ENCODE measurements around the gene TCIRG1. TPM values are rescaled to one million over a fixed set of nuclear protein-coding genes. Genes with fewer than 3 reads are reported as not detected.
A peak's percentile ranks its signal among the peaks of the same experiment; 100 is the strongest.

TCIRG1 gene
- polyA plus RNA-seq, 2 of the 4 experiments (the other 2 are of a cell fraction), result 36.3 to 120 TPM

GRCh38 chr11:68010090-68011041 lies 28.5 kb upstream of the TCIRG1 start, which contains the start of gene ALDH3B1:
ALDH3B1 (plus strand) TSS chr11:68010327; CDS start chr11:68015298, 4,971 bp downstream.
- ChIA-PET CTCF (interaction anchor here (0.6 to 10.7 kb wide), 15 partner anchors 14 to 199 kb away, joined by 3 to 204 read pairs (median 4); partner anchors contain the start of genes NDUFS8 and TCIRG1), POLR2A (interaction anchor here (0.5 to 3.1 kb wide), 15 partner anchors 9 to 636 kb away, joined by 3 to 22 read pairs (median 5); partner anchors contain the start of genes CLCF1, NDUFS8 and TCIRG1)
- TF ChIP-seq FOXS1 (CRISPR knock-in tag; IDR thresholded peaks at IDR 0.05) (peak; percentile 80), HEYL (CRISPR knock-in tag; IDR thresholded peaks at IDR 0.05) (peak; percentile 56; the same call in 1 of the 2 replicates), REST (IDR thresholded peaks at IDR 0.05) (no peak; the same call in 1 of the 2 replicates), ZC3H11A (IDR thresholded peaks at IDR 0.05) (no peak), BHLHE40 (IDR thresholded peaks at IDR 0.05; ENCODE audit: low read depth, low read length) (0 out of 2 replicates have a peak, but pooled peaks have one; percentile 38), JUNB (IDR thresholded peaks at IDR 0.05) (no peak), PBX3 (IDR thresholded peaks at IDR 0.05) (peak; percentile 69; the same call in 1 of the 2 replicates), HDAC2 (IDR thresholded peaks at IDR 0.05) (no peak), CTCF (IDR thresholded peaks at IDR 0.05) (no peak), SMC3 (IDR thresholded peaks at IDR 0.05) (no peak; the same call in 2 of the 3 replicates), HOXB13 (CRISPR knock-in tag; IDR thresholded peaks at IDR 0.05; ENCODE audit: low read depth) (peak; percentile 77), CEBPB (IDR thresholded peaks at IDR 0.05) (peak; percentile 71 to 91), HOXA7 (CRISPR knock-in tag; IDR thresholded peaks at IDR 0.05) (peak; percentile 67; the same call in 1 of the 2 replicates), PHF8 (IDR thresholded peaks at IDR 0.05; ENCODE audit: borderline replicate concordance, low read depth) (peak; percentile 56; the same call in 1 of the 2 replicates), BCL3 (IDR thresholded peaks at IDR 0.05) (peak; percentile 86; the same call in 2 of the 3 replicates), ESRRA (IDR thresholded peaks at IDR 0.05; ENCODE audit: borderline replicate concordance, low read length) (no peak), CHD4 (IDR thresholded peaks at IDR 0.05; ENCODE audit: borderline replicate concordance) (no peak), ZFP36 (IDR thresholded peaks at IDR 0.05; ENCODE audit: borderline replicate concordance, partially characterized antibody) (peak; percentile 6), E2F6 (IDR thresholded peaks at IDR 0.05; ENCODE audit: borderline replicate concordance, low read depth) (peak; percentile 88), CBX8 (IDR thresholded peaks at IDR 0.05) (no peak), POLR2A (IDR thresholded peaks at IDR 0.05; ENCODE audit: low read length) (peak; percentile 85), RCOR1 (IDR thresholded peaks at IDR 0.05; ENCODE audit: low read depth, low read length) (no peak), FOSL2 (IDR thresholded peaks at IDR 0.05) (no peak), FOSL2 (CRISPR knock-in tag; IDR thresholded peaks at IDR 0.05) (no peak; the same call in 1 of the 2 replicates), EHMT2 (IDR thresholded peaks at IDR 0.05; ENCODE audit: low read depth) (no peak), ZNF302 (CRISPR knock-in tag; IDR thresholded peaks at IDR 0.05) (0 out of 2 replicates have a peak, but pooled peaks have one; percentile 16), CHD2 (IDR thresholded peaks at IDR 0.05; ENCODE audit: low read length, partially characterized antibody) (peak; percentile 38), CBX2 (IDR thresholded peaks at IDR 0.05; ENCODE audit: borderline replicate concordance, low read depth) (no peak), USF2 (IDR thresholded peaks at IDR 0.05) (peak; percentile 11; the same call in 1 of the 2 replicates), TFCP2L1 (CRISPR knock-in tag; IDR thresholded peaks at IDR 0.05) (peak; percentile 57; the same call in 1 of the 2 replicates), KDM5A (IDR thresholded peaks at IDR 0.05) (no peak)

More at GRCh38 chr11:68010090-68011041, 28.5 kb upstream of the TCIRG1 start, which contains the start of gene ALDH3B1:
- Histone ChIP-seq H3K4me3 (peak within 1 kb of the TSS; percentile 66), H3K4me1 (peaks cover 74% of the 10 kb centered on the region), H3K27ac (peak within 1 kb of the TSS; percentile 99 to 100), H3K9me3 (no peaks in the 10 kb centered on the region), H3K4me2 (peak within 1 kb of the TSS; percentile 96)
- DNase-seq (ENCODE audit: low read depth in 1 of 2, low spot score in 1 of 2) (peak; percentile 81 to 97), ATAC-seq (peak; percentile 32 to 59), FAIRE-seq (peak; percentile 51)
- 1% methylated on average over 26 of the region's 33 CpGs for WGBS (ENCODE audit: missing lambda C conversion rate)

Measured in A549 (cell line).